Muscle of arm (tissue), 12 donors: ENCODE measurements around the gene C5orf15. TPM values are rescaled to one million over a fixed set of nuclear protein-coding genes. Genes with fewer than 3 reads are reported as not detected.
"Not testable (repeated sequence)": the region's sequence is repeated elsewhere in the genome, so short reads cannot be mapped to it uniquely, and the experiment has no call there.

ENCODE experiments used
- DNase-seq: peaks from one replicate; pipeline ENCODE4 v3.0.0-alpha.2; 2013
- polyA plus RNA-seq, 12 donors: library from polyadenylated mRNA; unstranded; fragments of 120-200 nt; gene quantifications; one replicate each; pipeline ENCODE4 v1.2.1, GENCODE V29; 2013; ENCODE audit not compliant: insufficient read length in 12 of 12

C5orf15 gene
- polyA plus RNA-seq, 12 donors: 60.6 to 77.9 (median 71.6) TPM; not detected in 1

DNA sequence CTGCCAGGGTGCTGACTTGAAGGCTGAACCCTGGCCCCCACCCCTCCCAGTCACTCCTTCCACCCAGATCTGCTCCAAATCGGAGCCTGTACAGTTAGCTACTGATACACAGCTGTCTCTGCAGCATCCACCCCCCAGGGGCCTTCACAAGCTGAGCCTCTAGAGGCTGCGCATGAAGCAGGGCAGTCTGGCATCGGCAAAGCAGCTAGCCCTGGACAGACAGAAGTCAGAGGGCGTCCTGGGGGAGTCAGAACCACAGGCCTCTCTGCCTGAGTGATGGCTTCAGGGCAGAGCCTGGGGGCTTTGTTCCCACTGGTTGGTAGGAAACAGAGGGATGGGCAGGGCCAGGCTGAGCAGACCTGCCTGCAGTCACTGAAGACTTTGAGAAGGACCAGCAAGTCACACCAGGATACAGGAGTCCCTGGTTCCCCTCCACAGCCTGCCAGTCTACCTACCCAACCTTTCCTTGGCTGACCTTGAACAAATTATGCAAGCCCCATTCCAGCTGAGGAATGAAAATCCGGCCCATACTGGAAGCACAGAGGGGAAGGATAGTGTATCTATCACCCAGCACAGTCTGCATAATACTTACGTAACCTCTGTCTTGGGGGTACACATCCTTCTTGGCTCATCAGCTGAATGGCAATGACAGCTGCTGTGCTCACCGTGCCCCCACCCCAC, 27.6 kb upstream of the C5orf15 start:
- DNase-seq: no peak

DNA sequence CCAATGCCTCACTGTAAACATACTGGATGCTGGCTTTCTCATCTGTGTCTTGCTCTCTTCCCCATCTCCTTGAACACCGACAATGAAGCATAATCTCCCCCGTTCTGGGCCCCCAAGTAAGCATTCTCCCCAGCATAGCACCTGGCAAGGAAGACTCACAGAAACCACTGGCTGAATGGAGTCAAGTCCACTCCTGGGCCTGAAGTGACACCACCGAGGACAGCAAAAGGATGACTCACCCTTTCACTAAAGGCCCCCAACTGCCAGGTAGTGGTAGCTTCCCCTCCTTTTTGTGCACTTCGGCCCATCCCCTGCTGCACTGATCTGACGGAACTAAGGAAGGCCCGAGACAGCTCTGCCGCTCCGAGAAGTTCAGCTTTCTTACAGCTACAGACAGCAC, 26.9 kb upstream of the C5orf15 start:
- DNase-seq: no peak

DNA sequence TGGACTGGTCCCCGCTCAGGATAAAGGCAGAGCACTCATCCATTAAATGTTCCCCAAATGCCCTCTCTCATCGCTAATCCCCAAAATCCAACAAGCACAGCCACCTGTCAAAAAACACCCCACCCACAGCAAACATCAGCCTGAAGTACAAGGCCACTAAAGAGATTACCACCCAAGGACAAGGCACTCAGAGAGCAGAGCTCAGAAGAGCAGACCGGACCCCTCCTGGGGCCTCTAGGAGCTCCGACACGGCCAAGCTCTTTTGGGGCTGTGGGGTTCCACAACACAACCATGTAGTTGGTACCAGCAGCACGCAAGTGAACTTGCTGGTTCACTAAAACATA, 26.5 kb upstream of the C5orf15 start:
- no peak for DNase-seq

DNA sequence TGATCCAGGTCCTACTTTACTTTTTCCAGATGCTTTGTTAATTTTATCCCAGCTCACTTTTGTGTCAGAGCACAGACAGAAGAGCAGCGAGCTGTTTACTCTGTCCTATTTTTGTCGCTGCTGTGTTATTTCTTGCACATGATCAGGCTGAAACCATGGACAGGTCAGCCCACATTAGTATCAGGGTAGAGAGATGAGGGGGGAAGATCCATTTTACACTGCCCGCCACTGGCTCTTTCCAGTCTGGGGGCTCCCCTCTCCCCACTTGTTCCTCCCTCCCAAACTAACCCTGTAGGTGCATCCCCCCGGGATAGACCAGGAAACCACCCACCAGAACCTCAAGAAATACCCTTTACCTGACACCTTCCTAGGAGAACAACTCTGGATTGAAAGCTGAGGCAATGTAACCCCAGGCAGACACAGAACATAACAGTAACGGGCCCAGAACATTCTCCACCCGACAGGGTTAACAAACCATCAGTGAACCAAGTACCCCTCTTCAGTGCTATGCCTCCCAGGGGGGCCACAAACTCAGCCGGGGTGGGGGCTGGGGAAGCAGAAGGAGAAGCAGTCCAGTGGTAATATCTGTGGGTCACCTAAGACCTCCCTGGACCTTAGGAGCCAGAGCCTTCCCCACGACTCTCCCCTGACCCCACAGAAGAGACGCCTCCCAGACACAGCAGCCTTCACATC, 26.0 kb upstream of the C5orf15 start:
- no peak for DNase-seq

DNA sequence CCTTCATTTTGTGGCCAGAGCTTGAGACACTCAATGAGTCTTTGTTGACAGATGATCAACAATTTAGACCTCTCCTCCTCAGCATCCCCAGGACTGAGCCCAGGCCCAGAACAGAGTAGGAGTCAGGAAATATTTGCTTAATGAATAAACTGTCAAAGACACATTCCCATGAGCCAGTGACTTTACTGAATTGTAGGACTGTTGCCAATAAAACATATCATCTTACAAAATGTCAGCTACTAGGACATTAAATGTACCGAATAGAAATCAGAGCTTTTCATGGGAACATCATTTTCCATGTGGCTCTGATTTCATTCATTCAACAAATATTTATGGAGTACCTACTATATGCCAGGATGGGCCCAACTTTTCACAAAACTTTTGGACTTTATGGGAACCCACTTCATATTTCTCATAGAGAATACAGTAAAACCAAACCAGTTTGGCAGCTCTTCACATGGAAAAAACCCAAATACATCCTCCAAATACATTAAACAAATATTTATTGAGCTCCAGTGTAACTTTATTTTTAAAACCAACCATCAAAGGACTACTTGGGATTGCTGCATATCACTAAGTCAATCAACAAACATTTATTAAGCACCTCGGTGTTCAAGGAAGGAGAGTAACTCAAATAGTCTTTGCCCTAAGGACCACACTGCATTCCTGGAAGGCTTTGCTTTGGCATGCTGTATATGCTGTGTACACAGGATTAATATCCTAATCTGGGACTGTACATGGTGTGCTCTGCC, 24.9 kb upstream of the C5orf15 start:
- DNase-seq: no peak

DNA sequence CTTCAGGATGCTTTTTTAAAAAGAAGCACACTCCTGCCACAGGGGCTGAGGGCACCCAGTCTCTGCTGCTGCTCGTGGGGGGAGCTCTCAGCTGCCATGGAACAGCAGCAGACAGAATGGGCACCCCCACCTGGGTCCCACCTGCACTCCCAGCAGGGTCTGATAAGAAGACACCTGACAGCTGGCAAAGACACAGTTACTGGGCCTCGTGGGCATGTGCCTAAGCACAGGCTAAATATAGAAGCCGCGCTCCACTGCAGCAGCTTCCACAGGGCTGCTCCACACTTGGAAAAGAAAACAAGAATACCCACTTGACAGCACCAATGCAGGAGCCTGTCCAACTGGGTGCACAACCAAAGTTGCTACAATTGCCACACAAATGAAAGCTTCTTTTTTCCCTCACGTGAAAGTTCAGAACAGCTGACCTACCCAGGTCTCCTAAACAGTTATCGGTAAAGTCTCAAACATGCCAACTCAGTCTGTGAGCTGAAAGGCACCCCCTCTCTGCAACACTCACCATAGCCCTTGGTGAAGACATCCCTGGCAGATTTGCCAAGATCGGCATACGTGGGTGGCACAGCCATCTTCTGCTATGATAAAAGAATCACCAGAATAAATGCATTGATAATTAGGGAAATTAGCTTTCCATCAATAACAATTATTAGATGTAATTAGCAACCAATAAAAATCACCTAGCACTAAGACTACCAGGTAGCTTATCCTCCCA, 24.2 kb upstream of the C5orf15 start:
- DNase-seq: no peak

DNA sequence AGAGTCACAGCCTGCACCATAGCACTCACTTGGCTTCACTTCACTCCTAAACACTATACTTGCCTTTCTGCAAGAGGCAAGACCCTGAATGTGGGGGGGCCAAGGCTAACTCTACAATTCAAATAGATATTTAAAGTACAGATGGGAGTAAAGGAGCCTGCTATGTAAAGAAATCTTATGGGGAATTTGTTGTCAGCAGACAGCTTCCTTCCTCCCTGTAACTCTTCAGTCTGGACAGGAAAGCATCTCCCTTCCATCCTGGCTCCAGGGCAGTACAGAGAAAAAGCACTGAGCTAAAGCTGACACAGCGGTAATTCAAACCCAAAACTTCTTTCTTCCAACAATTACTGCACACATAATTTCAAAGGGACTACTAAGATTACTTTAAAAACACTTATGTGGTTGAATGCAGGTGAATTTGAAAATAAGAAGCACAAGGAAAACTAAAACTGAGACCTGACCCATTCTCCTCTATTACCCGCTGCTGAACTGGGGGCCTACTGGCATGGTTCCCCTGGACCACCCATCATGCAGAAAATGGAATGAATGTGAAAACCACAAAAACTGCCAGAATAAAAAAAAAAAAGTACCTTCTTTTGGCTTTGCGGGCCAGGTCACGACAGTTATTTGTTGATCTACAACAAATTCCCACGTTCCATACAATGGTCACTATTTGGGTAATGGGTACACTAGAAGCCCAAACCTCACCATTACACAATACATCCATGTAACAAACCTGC, 22.9 kb upstream of the C5orf15 start:
- no peak for DNase-seq

DNA sequence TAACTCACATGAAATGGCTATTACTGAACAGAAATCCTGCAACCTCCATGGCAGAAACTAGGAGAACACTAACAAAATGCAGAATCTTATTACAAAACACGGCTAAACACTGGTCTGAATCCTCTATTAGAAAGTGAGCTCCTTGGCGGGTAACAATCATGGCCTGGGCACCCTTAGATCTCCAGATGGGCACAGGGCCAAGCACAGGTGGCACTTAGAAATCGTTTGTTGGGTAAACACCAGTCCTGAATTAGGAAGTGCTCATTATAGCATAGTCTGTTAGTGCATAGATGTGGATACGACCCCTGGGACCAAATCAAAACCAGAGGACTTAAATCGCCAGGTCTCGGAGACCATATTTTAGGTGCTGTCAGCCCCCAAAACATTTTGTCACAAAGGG, 22.0 kb upstream of the C5orf15 start:
- DNase-seq: no peak

DNA sequence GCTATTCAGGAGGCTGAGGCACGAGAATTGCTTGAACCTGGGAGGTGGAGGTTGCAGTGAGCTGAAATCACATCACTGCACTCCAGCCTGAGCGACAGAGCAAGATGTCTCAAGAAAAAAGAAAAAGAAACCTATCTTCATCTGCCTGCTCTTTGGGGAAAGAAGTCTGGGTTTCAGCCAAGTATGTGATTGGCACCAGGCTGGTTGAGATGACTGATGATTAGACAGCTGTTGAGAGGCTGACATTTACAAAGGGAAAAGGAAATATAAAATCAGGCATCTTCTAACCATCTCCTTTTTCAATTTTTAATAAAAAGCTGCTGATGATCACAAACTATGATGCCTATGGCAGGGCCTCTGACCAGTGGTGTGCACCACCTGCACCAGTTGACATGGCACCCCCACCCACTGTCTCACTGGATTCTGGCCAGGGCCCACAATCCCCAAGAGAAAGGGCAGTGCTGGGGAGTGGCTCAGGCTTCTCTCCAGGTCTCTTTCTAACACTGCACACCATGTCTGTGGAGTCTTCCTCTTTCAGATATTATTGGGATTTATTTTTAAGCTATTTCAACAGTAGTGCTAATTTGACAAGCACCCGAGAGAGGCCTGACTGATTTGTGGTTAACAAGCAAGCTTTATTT, 17.2 kb upstream of the C5orf15 start:
- no peak for DNase-seq

DNA sequence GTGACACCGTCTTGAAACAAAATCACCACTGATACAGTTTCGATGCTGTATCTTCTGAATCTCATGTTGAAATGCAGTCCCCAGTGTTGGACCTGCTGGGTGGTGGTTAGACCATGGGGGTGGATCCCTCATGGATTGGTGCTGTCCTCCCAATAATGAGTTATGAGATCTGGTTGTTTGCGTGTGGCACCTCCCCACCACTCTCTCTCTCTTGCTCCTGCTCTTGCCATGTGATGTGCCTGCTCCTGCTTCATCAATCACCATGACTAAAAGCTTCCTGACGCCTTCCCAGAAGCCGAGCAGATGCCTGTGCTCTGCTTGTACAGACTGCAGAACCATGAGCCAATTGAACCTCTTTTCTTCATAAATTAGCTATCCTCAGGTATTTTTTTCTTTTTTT, 15.2 kb upstream of the C5orf15 start:
- no peak for DNase-seq

DNA sequence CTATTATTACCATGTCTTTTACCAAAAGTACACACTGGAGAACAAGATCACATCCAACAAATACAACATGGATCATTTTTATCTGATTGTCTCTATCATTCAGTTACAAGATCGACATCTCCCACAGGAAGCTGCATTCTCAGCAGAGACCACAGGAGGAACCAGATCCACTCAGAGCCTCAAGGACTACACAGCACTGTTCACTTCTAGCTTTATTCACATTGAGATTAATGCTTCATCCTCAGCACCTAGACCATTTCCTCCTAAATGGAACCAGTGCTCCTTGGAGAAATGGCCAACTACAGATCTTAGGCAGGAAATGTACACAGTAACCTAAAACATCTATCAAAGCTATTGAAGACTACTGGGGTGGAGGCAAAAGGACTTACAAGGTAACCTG, 13.3 kb upstream of the C5orf15 start:
- DNase-seq: no peak

DNA sequence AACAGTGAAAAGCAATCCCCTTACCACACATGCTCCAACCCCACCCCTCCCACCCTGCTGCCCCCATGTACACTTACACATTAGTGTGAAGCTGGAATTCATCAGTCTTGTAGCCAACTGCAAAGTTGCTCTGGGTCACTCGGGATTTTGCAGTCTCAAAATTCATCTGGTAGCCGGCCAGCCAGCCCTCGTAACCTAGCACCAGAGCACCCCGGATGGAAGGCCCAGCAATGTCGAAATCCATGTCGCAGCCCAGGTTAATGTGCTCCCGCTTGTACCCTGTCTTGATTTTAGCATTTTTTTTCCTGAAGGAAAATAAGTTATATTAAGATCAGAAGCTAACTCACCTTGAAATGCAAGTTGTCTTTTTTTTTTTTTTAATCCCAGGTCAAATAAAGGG, 12.2 kb upstream of the C5orf15 start:
- DNase-seq: no peak

DNA sequence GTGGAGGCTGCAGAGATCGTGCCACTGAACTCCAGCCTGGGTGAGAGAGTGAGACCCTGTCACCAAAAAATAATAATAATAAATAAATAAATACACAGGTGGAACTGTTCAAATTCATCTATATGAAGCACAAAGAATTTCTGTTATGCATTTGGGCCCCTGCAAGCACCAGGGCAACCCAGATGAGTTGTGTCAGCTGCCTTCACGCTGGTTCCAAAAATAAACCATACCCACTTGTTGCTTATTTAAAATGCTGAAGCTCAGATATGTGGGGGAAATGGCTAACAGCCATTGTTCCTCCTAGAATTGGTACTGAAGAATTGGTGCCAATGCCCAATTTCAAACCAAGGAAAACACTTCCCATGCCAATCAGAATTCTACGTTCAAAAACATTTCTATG, 10.5 kb upstream of the C5orf15 start:
- no peak for DNase-seq

DNA sequence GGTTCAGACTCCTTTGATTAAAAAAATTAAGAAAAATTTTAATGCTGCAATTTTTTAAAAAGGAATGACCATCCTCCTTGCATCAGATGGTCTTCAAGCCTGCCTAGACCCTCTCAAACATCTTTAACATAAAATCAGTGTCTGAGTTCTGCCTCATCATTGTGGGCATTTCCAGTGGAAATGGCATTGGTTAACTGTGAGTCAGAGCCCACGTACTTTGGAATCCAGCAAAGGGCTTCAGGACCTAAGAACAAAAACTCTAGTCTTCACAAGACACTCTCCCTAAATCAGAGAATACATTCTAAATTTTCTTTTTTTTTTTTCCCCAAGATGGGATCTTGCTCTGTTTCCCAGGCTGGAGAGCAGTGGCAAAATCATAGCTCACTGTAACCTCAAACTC, 9.4 kb upstream of the C5orf15 start:
- no peak for DNase-seq

DNA sequence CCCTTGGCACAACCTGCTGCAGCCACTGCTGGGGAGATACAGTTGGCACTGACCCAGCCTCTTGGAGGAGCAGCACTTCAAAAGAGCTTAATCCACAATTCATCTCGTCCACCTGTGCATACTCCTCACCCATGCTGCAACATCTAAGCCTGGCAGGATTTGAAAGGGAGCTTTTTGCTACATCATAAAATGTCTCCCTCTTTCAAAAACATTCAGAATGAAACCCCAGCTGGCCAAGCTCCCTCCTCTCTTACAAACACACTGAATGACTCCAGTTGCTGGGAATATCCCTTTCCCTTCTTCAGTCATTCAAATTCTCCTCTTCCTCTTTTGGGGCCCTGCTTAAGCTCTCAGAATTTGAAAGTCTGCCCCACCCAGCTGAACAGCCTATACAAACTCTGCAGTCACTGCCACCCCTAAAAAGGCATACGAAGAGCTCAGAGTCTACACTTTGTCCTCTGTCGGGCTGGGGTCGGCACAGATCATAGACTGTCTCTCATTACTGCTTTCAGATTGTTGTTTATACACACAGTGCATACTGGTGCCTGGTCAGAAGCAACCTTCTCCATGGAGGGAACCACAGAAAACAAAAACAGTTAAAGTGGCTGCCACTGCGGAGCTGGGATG, 8.8 kb upstream of the C5orf15 start:
- no peak for DNase-seq

DNA sequence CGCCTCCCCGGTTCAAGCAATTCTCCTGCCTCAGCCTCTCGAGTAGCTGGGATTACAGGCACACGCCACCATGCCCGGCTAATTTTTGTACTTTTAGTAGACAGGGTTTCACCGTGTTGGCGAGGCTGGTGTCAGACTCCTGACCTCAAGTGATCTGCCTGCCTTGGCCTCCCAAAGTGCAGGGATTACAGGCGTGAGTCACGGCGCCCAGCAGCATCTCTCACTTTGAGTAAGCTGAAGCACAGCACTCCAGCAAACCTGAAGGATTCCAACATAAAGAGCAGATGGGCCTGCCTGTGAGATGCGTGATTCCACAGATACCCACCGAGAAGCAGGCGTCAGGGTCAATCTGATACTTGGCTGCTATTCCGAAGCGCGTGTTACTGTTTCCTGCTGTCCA, 7.1 kb upstream of the C5orf15 start:
- DNase-seq: not testable (repeated sequence)

DNA sequence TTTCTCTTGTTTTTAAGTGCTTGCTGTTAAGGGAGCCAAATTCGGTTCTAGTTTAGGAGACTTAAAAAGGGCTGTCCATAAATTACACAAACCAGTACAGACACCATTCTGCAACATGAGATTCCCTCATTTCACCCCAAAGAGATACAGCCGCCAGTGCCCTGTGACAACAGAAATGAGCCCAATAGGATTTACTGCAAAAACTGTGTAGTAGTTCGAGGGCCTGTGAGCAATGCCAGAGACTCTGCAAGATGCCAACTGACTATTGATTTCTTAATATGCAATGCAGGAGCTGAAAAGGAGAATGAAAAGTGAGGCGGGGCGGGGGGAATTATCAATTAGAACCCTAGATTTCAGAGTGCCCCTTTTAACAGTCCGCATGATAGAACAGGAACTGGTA, 5.7 kb upstream of the C5orf15 start:
- no peak for DNase-seq

DNA sequence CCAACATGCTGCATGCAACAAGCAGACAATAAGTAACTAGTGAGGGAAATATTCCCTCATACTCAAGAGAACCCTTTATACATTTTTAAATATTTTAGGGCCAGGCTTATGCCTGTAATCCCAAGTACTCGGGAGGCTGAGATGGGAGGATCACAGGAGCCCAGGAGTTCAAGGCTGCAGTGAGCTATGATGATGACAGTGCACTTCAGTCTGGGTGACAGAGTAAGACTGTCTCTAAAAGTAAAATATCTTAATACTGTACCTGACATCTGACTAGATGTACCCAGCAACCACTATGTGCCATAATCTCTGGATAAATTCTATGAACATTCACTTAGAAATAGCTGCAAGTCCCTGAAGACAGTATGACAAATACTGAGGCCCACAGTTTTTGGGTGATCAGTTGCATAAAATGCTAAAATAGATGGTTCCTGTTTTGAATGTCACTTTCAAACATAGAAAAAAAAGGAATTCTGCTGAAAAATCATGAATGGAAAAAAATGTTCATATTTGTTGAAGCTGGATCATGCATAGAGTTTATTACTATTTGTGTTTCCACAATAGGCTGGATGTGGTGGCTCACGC, 2.0 kb upstream of the C5orf15 start:
- DNase-seq: no peak

DNA sequence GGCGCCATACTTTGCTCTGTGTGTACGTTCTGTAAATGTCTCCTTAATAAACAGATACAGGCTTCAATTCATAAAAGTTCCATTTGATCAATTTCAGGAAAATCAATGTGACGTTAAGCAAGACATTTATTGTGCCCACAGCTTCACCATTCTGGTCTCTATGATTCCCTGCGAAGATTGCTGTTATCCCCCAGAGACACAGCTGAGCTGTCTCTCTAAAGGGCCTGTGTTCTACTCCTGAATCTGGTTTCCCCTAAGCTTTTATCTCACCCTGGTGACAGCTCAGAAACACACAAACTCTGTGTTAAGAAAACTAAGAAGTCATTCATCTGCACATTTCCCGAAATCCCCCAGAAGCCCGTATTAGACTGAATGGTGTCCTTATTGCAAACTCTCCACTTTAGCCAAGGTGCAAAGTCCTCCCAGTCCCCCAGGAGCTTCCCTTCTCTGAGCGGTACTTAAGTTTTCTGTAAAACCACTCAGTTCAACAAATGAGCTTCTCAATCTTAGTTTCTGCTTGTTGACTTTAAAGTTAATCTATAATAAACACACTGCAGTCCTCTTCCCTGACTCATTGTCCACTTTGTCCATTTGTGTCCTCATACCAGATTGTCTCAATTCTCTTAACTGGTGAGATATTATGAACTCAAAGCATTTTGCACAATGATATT, 1.4 kb upstream of the C5orf15 start:
- no peak for DNase-seq

DNA sequence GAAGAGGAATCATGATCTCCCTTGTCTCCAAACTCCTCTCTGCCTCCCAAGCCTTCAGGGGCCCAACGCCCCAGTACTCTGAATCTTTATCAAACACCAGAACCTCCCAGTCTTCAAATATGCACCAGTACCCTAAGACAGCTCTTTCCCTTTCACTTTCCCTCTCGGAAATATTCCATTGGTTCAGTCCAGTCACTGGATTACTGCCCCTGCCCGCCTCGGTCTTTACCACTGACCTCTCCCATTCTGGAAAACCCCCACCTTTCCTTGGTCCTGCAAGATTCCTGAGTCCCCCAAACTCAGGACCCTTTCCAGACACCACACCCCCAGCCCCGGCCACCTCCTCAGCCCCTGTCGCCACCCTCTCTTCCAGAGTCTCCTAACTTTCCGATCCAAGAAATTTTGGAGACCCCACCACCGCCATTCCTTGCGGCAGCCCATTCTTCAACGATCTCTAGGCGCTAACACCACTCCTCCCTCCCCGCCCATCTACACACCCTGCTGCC, 674 bp downstream of the C5orf15 start:
- DNase-seq: peak; percentile 28
